ENCODE data around the gene CERS6. TPM values are rescaled to one million over a fixed set of nuclear protein-coding genes. Genes with fewer than 3 reads are reported as not detected.

CERS6 gene
- total and polyA plus RNA-seq, 10 of the 15 experiments (the other 5 are each of a cell fraction or from before 2014, with no cell fraction given) = 1.3 to 20.4 (median 14.1) TPM

DNA sequence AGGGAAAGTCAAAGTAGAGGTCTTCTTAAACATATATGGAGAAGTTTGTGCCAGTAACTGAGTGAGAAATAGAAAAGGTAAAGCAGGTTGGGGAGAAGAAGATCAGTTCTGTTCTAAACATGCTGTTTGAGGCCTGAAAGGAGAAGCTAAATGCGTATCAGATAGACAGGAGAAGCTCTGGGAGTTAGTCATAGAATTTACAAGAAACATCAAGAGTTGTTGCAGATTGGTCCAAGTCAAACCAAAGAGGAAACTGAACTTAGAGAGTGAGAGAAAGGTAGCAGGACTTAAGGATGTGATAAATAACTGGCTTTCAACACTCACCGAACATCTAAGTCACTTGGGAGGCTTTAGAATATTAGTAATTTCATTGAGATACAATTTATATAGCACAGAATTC, 29.2 kb upstream of the CERS6 start:
- no peaks in the 10 kb centered on the region for H3K36me3 ChIP-seq (ENCODE audit: control insufficient read depth in 2 of 2, insufficient read depth in 2 of 2, low read length in 1 of 2)
- FAIRE-seq (no peak), ATAC-seq (no peak), DNase-seq (ENCODE audit: low read depth, low spot score) (no peak)
- no TSS peak for BruUV-seq (replicated peaks)
- no peaks in the 10 kb centered on the region for H3K27me3 ChIP-seq (replicated peaks in 1 of 2; ENCODE audit: control insufficient read depth in 2 of 2, insufficient read depth in 2 of 2, low read length in 1 of 2)
- TF ChIP-seq TBL1XR1 (IDR thresholded peaks at IDR 0.05; ENCODE audit: low read depth, low read length) (no peak), FOS (IDR thresholded peaks at IDR 0.05; ENCODE audit: borderline replicate concordance, extremely low read depth, insufficient read length) (no peak), ZNF207 (IDR thresholded peaks at IDR 0.05; ENCODE audit: borderline replicate concordance) (no peak), RBBP5 (conservative IDR thresholded peaks at IDR 0.05) (no peak), SUPT20H (IDR thresholded peaks at IDR 0.05; ENCODE audit: borderline replicate concordance, control insufficient read depth, low read depth, low read length) (no peak)
- TF ChIP-seq, protein P1, sequence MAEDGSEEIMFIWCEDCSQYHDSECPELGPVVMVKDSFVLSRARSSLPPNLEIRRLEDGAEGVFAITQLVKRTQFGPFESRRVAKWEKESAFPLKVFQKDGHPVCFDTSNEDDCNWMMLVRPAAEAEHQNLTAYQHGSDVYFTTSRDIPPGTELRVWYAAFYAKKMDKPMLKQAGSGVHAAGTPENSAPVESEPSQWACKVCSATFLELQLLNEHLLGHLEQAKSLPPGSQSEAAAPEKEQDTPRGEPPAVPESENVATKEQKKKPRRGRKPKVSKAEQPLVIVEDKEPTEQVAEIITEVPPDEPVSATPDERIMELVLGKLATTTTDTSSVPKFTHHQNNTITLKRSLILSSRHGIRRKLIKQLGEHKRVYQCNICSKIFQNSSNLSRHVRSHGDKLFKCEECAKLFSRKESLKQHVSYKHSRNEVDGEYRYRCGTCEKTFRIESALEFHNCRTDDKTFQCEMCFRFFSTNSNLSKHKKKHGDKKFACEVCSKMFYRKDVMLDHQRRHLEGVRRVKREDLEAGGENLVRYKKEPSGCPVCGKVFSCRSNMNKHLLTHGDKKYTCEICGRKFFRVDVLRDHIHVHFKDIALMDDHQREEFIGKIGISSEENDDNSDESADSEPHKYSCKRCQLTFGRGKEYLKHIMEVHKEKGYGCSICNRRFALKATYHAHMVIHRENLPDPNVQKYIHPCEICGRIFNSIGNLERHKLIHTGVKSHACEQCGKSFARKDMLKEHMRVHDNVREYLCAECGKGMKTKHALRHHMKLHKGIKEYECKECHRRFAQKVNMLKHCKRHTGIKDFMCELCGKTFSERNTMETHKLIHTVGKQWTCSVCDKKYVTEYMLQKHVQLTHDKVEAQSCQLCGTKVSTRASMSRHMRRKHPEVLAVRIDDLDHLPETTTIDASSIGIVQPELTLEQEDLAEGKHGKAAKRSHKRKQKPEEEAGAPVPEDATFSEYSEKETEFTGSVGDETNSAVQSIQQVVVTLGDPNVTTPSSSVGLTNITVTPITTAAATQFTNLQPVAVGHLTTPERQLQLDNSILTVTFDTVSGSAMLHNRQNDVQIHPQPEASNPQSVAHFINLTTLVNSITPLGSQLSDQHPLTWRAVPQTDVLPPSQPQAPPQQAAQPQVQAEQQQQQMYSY (CRISPR knock-in tag; IDR thresholded peaks at IDR 0.05) = no peak
- TF ChIP-seq, protein P2, sequence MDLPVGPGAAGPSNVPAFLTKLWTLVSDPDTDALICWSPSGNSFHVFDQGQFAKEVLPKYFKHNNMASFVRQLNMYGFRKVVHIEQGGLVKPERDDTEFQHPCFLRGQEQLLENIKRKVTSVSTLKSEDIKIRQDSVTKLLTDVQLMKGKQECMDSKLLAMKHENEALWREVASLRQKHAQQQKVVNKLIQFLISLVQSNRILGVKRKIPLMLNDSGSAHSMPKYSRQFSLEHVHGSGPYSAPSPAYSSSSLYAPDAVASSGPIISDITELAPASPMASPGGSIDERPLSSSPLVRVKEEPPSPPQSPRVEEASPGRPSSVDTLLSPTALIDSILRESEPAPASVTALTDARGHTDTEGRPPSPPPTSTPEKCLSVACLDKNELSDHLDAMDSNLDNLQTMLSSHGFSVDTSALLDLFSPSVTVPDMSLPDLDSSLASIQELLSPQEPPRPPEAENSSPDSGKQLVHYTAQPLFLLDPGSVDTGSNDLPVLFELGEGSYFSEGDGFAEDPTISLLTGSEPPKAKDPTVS (IDR thresholded peaks at IDR 0.05; ENCODE audit: low read depth, low read length) = no peak
- TF ChIP-seq, protein P3, sequence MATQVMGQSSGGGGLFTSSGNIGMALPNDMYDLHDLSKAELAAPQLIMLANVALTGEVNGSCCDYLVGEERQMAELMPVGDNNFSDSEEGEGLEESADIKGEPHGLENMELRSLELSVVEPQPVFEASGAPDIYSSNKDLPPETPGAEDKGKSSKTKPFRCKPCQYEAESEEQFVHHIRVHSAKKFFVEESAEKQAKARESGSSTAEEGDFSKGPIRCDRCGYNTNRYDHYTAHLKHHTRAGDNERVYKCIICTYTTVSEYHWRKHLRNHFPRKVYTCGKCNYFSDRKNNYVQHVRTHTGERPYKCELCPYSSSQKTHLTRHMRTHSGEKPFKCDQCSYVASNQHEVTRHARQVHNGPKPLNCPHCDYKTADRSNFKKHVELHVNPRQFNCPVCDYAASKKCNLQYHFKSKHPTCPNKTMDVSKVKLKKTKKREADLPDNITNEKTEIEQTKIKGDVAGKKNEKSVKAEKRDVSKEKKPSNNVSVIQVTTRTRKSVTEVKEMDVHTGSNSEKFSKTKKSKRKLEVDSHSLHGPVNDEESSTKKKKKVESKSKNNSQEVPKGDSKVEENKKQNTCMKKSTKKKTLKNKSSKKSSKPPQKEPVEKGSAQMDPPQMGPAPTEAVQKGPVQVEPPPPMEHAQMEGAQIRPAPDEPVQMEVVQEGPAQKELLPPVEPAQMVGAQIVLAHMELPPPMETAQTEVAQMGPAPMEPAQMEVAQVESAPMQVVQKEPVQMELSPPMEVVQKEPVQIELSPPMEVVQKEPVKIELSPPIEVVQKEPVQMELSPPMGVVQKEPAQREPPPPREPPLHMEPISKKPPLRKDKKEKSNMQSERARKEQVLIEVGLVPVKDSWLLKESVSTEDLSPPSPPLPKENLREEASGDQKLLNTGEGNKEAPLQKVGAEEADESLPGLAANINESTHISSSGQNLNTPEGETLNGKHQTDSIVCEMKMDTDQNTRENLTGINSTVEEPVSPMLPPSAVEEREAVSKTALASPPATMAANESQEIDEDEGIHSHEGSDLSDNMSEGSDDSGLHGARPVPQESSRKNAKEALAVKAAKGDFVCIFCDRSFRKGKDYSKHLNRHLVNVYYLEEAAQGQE (IDR thresholded peaks at IDR 0.05; ENCODE audit: low read depth, low read length) = no peak
- no peak overlapping the region for H3K4me3 ChIP-seq
- WGBS (ENCODE audit: insufficient coverage, insufficient replicate concordance, low lambda C conversion rate, missing lambda C conversion rate) = 34% methylated on average over 2 of the region's 2 CpGs
- ChIA-PET RAD21 (ENCODE audit: unreplicated experiment) (no interaction called here), POLR2A (no interaction called here), SMC1A (ENCODE audit: uncharacterized antibody, unreplicated experiment) (no interaction called here), CTCF (no interaction called here)
- no peak overlapping the region for H2AFZ ChIP-seq (ENCODE audit: control insufficient read depth, low read depth, low read length)
- H3K4me1 ChIP-seq (ENCODE audit: control insufficient read depth, insufficient read depth, low read length) = peaks cover 2% of the 10 kb centered on the region; the same call in 1 of the 2 replicates
- no peak overlapping the region for H3K4me2 ChIP-seq (ENCODE audit: control insufficient read depth, insufficient read depth)
- no peaks in the 10 kb centered on the region for H4K20me1 ChIP-seq (ENCODE audit: control insufficient read depth, insufficient read depth)
- H3K79me2 ChIP-seq (ENCODE audit: control insufficient read depth, insufficient read depth, low read length) = no peaks in the 10 kb centered on the region
- H3K9me3 ChIP-seq (replicated peaks; ENCODE audit: control insufficient read depth, insufficient read depth, low read length) = peaks cover 2% of the 10 kb centered on the region; the same call in 2 of the 3 replicates
- H3K27ac ChIP-seq (ENCODE audit: control insufficient read depth, insufficient read depth) = no peak overlapping the region
- no peak overlapping the region for H3K9ac ChIP-seq (ENCODE audit: control insufficient read depth, insufficient read depth, low read length)
- intact Hi-C loops (cut with micrococcal nuclease; ENCODE audit: unreplicated experiment) = no loop called here
- in situ Hi-C loops (cut with MboI) = no loop called here

Data from GM12878 (cell line).